Measurements from ENCODE around the gene ELOVL3. TPM values are rescaled to one million over a fixed set of nuclear protein-coding genes. Genes with fewer than 3 reads are reported as not detected.

Gene ELOVL3
- total and polyA plus RNA-seq, 8 donors: 0.20 to 0.31 TPM; not detected in 6

GRCh38 chr10:102230861-102231356 lies 4.8 kb downstream of the ELOVL3 start:
- H3K36me3 ChIP-seq: no peaks in the 10 kb centered on the region
- H3K4me3 ChIP-seq: peak overlapping the region; percentile 45 to 62 (median 54)
- TF ChIP-seq POLR2A (IDR thresholded peaks at IDR 0.05) (no peak), CTCF (IDR thresholded peaks at IDR 0.05) (peak in 1 of 7 experiments; percentile 19)
- no peaks in the 10 kb centered on the region for H3K9me3 ChIP-seq
- DNase-seq: peak; percentile 53 to 75
- WGBS, 5 donors: 1 to 2% (median 1%) methylated on average over 21 to 52 of the region's 52 CpGs
- peaks cover 0 to 81% (median 35%) of the 10 kb centered on the region in 3 donors for H3K27me3 ChIP-seq
- H3K4me1 ChIP-seq: peaks cover 26 to 41% (median 33%) of the 10 kb centered on the region in 4 donors
- H3K27ac ChIP-seq: no peak overlapping the region
- intact Hi-C loops (cut with DNase I; ENCODE audit: low total_unique reads): no loop called here

DNA sequence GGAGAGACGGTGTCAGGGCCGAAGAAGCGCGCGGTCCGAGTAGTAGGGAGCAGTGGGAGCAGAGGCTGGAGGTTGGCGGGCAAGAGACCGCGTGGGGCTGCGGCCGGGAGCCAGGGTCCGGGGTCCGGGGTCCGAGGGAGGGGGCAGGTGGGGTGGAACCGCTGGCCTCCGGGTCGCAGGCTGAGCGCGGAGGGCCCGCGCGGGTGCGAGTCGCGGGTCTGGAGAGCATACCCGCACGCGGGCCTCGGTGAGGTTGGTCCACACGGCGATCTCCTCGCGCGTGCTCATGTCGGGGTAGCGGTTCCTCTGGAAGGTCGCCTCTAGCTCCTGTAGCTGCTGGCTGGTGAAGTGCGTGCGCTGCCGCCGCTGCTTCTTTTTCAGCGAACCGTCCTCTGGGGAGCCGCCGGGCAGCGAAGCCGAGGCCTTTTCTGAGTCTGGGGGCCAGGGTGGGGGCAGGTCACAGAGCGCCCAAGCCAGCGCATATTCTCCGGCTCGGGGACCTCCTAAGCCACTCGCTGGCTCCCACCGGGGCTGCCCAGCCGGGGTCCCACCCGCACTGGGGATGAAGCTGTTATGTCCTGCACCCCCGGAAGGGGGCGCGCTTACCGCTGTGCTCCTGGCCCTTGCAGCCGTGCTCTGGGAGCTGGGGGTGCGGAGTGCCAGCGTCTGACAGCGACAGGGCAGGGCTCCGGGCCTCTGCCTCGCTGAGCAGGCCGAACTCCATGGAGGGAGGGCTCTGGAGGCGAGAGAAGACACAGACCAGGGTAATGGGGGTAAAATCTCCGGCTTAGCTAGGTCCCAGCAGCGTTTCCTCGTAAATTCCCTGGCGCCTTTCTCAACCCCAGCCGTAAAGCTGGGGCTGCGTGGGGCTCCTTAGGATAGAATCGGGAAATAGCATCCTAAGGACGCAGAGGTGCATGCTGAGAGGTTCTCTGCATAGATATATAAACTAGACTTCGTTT lies 5.5 kb downstream of the ELOVL3 start:
- WGBS, 5 donors: 13 to 18% (median 14%) methylated on average over 54 to 76 of the region's 76 CpGs
- Histone ChIP-seq H3K4me1 (peaks cover 21 to 34% (median 26%) of the 10 kb centered on the region in 4 donors), H3K4me3 (peak overlapping the region; percentile 45 to 62 (median 54)), H3K27ac (no peak overlapping the region), H3K36me3 (no peaks in the 10 kb centered on the region), H3K9me3 (no peaks in the 10 kb centered on the region), H3K27me3 (peaks cover 0 to 81% (median 35%) of the 10 kb centered on the region in 3 donors)
- TF ChIP-seq CTCF (IDR thresholded peaks at IDR 0.05) (peak in 5 of 7 experiments; percentile 58 to 76 (median 74)), EP300 (IDR thresholded peaks at IDR 0.05) (no peak)
- peak; percentile 68 to 73 for DNase-seq
- intact Hi-C loops (cut with DNase I; ENCODE audit: low total_unique reads): no loop called here

GRCh38 chr10:102233997-102234396 lies 7.9 kb downstream of the ELOVL3 start:
- TF ChIP-seq CTCF (IDR thresholded peaks at IDR 0.05) (no peak), POLR2AphosphoS5 (IDR thresholded peaks at IDR 0.05) (no peak), EP300 (IDR thresholded peaks at IDR 0.05) (no peak), POLR2A (IDR thresholded peaks at IDR 0.05) (no peak)
- Histone ChIP-seq H3K36me3 (no peaks in the 10 kb centered on the region), H3K27ac (no peak overlapping the region), H3K9me3 (no peaks in the 10 kb centered on the region), H3K27me3 (peaks cover 0 to 63% (median 23%) of the 10 kb centered on the region in 3 donors), H3K4me1 (peaks cover 20 to 25% (median 24%) of the 10 kb centered on the region in 4 donors), H3K4me3 (no peak overlapping the region)
- WGBS, 5 donors: 58 to 89% (median 73%) methylated on average over 1 of the region's 1 CpG
- intact Hi-C loops (cut with DNase I; ENCODE audit: low total_unique reads): no loop called here
- DNase-seq: no peak

- WGBS, 5 donors: 59 to 64% (median 60%) methylated on average over 12 of the region's 12 CpGs
- Histone ChIP-seq H3K27ac (no peak overlapping the region), H3K36me3 (no peaks in the 10 kb centered on the region), H3K27me3 (peaks cover 0 to 59% (median 23%) of the 10 kb centered on the region in 3 donors), H3K9me3 (no peaks in the 10 kb centered on the region), H3K4me3 (no peak overlapping the region), H3K4me1 (peaks cover 18 to 20% (median 20%) of the 10 kb centered on the region in 4 donors)
- intact Hi-C loops (cut with DNase I; ENCODE audit: low total_unique reads): no loop called here
- no peak for DNase-seq
- TF ChIP-seq EP300 (IDR thresholded peaks at IDR 0.05): no peak
- no peak for TF ChIP-seq POLR2A (IDR thresholded peaks at IDR 0.05)
- no peak for TF ChIP-seq CTCF (IDR thresholded peaks at IDR 0.05)
- no peak for TF ChIP-seq POLR2AphosphoS5 (IDR thresholded peaks at IDR 0.05)
Observed at GRCh38 chr10:102234888-102235597, 8.9 kb downstream of the ELOVL3 start.

Measured in stomach (tissue), 9 donors.